Thyroid gland (tissue), 4 donors: ENCODE measurements around the gene CHST13.

Source experiments
- POLR2A ChIP-seq, 2 donors: fragments of 450-650 bp; IDR thresholded peaks; one replicate each; pipeline ENCODE4 v1.6.1; 2017; ENCODE audit warnings: antibody characterized with exemption in 2 of 2, mild to moderate bottlenecking in 2 of 2, moderate library complexity in 1 of 2
- TF ChIP-seq, protein P1 (sequence below), 6 experiments: fragments of 200-600 bp in 3 of 6; fragments of 450-650 bp in 3 of 6; sonication (generic) in 3 of 6; IDR thresholded peaks; one replicate each; pipeline ENCODE4 v1.5.1; 2016 to 2019; ENCODE audit warnings: antibody characterized with exemption in 6 of 6, mild to moderate bottlenecking in 2 of 6, inconsistent platforms in 1 of 6, moderate library complexity in 1 of 6

DNA sequence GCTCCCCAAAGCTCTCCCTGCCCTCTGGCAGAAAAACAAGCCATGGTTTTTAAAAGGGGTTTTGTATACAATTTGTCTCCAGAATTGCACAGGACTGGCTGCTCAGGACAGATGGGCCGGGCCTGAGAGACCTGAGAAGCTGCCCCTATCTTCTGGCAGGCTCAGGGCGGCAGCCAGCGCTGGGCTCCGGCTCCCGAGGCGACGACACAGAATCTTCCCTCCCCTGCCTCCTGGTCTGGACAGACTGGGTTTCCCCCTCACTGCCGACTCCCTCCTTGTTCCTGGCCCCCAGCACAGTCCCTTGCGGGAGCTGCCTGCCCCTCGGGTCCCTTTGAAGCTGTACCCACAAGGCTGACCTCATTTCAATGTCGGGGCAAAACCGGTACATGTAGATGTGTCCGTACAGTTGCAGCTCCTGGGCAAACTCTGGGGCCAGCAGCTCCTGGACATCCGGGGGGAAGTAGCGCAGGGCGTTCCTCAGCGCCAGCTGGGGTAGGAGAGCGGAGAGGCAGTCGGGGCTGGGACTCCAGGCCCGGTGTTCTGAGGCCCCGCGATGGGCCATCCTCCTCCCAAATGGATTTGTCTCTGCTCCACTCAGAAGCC lies 13.5 kb upstream of the CHST13 start:
- TF ChIP-seq, protein P1, sequence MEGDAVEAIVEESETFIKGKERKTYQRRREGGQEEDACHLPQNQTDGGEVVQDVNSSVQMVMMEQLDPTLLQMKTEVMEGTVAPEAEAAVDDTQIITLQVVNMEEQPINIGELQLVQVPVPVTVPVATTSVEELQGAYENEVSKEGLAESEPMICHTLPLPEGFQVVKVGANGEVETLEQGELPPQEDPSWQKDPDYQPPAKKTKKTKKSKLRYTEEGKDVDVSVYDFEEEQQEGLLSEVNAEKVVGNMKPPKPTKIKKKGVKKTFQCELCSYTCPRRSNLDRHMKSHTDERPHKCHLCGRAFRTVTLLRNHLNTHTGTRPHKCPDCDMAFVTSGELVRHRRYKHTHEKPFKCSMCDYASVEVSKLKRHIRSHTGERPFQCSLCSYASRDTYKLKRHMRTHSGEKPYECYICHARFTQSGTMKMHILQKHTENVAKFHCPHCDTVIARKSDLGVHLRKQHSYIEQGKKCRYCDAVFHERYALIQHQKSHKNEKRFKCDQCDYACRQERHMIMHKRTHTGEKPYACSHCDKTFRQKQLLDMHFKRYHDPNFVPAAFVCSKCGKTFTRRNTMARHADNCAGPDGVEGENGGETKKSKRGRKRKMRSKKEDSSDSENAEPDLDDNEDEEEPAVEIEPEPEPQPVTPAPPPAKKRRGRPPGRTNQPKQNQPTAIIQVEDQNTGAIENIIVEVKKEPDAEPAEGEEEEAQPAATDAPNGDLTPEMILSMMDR (IDR thresholded peaks at IDR 0.05): no peak
- TF ChIP-seq POLR2A (IDR thresholded peaks at IDR 0.05): no peak
